SK-N-MC (cell line): ENCODE data around the gene ERGIC3.

Experiments
- EZH2 ChIP-seq: fragments of 200-600 bp; sonication (generic); IDR thresholded peaks from one replicate; pipeline ENCODE4 v1.6.1; 2017; ENCODE audit warnings: antibody characterized with exemption
- POLR2AphosphoS5 ChIP-seq: IDR thresholded peaks from 2 replicates; pipeline ENCODE4 v1.6.1; 2012; ENCODE audit warnings: mild to moderate bottlenecking, low read depth, low read length, borderline replicate concordance

GRCh38 chr20:35595456-35595855 lies 53.6 kb downstream of the ERGIC3 start:
- TF ChIP-seq EZH2 (no peak), POLR2AphosphoS5 (no peak)
